Prostate gland (tissue), 2 donors: Measurements from ENCODE around the gene MRPL53. TPM values are rescaled to one million over a fixed set of nuclear protein-coding genes. Genes with fewer than 3 reads are reported as not detected.

ENCODE experiments used
- DNase-seq: peaks from one replicate; pipeline ENCODE4 v3.0.0-alpha.2; 2019; ENCODE audit warnings: low spot score
- H3K27ac ChIP-seq, 2 donors: fragments of 200-600 bp; sonication (generic); 2 replicates each; pipeline ENCODE4 v1.5.1; 2017 to 2019
- H3K27me3 ChIP-seq: fragments of 200-600 bp; sonication (generic); replicated peaks from 2 replicates; pipeline ENCODE4 v1.5.1; 2019; ENCODE audit not compliant: insufficient read depth
- H3K36me3 ChIP-seq, 2 donors: fragments of 200-600 bp; sonication (generic); 1 replicate in 1 of 2; 2 replicates in 1 of 2; pipeline versions ENCODE4 v1.5.1 to v1.8.1; 2017 to 2019
- H3K4me1 ChIP-seq: fragments of 200-600 bp; sonication (generic); replicated peaks from 2 replicates; pipeline ENCODE4 v1.5.1; 2019
- H3K4me3 ChIP-seq, 2 donors: fragments of 200-600 bp; sonication (generic); 2 replicates each; pipeline ENCODE4 v1.5.1; 2017 to 2019
- H3K9me3 ChIP-seq: fragments of 200-600 bp; sonication (generic); 2 replicates; pipeline ENCODE4 v1.5.1; 2017
- POLR2A ChIP-seq: fragments of 450-650 bp; IDR thresholded peaks from one replicate; pipeline ENCODE4 v1.6.1; 2016; ENCODE audit warnings: antibody characterized with exemption, mild to moderate bottlenecking
- POLR2AphosphoS5 ChIP-seq: sonication (generic); formaldehyde crosslinking; IDR thresholded peaks from one replicate; pipeline ENCODE4 v1.6.1; 2017; ENCODE audit warnings: antibody characterized with exemption
- WGBS: methylation state at CpG from one replicate; pipeline ENCODE4 v1.1.5; 2018; 5-methylcytosine and 5-hydroxymethylcytosine counted together
- intact Hi-C: fragments of 100-400 bp; cut with DNase I; formaldehyde crosslinking; loops from one replicate; pipeline ENCODE4 v1.14.2; 2022
- total RNA-seq, 2 donors: library from RNA; depleted of rRNA; stranded (reverse); fragments of >200 nt; gene quantifications; one replicate each; pipeline ENCODE4 v1.1.0, GENCODE V29; 2016
- TF ChIP-seq, protein P1 (sequence below), 4 experiments: fragments of 200-600 bp in 2 of 4; fragments of 450-650 bp in 2 of 4; sonication (generic) in 2 of 4; IDR thresholded peaks; 1 replicate in 3 of 4; 2 replicates in 1 of 4; pipeline ENCODE4 v1.5.1; 2016 to 2019; ENCODE audit warnings: antibody characterized with exemption in 4 of 4, mild to moderate bottlenecking in 2 of 4, moderate library complexity in 2 of 4

MRPL53 gene
- total RNA-seq, 2 donors from 2014 or later = 28.2 to 63.3 TPM

DNA sequence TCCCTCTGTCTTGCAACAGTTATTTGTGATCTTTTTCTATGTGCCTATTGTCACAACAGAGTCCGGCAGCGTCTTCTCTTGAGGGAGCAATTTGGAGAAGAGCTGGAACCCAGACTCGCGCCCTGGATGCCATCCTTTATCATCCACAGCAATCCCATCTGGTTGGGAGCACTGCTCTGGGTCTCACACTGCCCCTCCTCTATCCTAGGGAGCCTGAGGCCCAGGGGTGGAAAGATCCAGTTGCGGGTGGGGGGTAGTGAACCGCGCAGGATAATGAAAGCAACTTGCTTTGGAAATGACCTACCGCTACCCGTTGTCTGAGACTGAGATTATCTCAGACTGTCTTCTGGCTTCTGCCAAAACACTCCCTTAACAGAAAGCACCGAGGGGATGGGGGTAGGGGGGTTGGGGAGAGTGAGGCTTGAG lies 13.5 kb downstream of the MRPL53 start:
- H3K27ac ChIP-seq = peak overlapping the region; percentile 78 to 99
- peak overlapping the region; percentile 67 to 73 for H3K4me3 ChIP-seq
- H3K4me1 ChIP-seq = peaks cover 10% of the 10 kb centered on the region
- intact Hi-C loops = no loop called here
- H3K27me3 ChIP-seq = no peaks in the 10 kb centered on the region
- 6% methylated on average over 10 of the region's 10 CpGs for WGBS
- TF ChIP-seq POLR2AphosphoS5 = no peak
- TF ChIP-seq, protein P1, sequence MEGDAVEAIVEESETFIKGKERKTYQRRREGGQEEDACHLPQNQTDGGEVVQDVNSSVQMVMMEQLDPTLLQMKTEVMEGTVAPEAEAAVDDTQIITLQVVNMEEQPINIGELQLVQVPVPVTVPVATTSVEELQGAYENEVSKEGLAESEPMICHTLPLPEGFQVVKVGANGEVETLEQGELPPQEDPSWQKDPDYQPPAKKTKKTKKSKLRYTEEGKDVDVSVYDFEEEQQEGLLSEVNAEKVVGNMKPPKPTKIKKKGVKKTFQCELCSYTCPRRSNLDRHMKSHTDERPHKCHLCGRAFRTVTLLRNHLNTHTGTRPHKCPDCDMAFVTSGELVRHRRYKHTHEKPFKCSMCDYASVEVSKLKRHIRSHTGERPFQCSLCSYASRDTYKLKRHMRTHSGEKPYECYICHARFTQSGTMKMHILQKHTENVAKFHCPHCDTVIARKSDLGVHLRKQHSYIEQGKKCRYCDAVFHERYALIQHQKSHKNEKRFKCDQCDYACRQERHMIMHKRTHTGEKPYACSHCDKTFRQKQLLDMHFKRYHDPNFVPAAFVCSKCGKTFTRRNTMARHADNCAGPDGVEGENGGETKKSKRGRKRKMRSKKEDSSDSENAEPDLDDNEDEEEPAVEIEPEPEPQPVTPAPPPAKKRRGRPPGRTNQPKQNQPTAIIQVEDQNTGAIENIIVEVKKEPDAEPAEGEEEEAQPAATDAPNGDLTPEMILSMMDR (IDR thresholded peaks at IDR 0.05) = no peak
- TF ChIP-seq POLR2A = no peak
- peaks cover 0 to 5% of the 10 kb centered on the region in 2 donors for H3K36me3 ChIP-seq
- no peak for DNase-seq
- no peaks in the 10 kb centered on the region for H3K9me3 ChIP-seq

DNA sequence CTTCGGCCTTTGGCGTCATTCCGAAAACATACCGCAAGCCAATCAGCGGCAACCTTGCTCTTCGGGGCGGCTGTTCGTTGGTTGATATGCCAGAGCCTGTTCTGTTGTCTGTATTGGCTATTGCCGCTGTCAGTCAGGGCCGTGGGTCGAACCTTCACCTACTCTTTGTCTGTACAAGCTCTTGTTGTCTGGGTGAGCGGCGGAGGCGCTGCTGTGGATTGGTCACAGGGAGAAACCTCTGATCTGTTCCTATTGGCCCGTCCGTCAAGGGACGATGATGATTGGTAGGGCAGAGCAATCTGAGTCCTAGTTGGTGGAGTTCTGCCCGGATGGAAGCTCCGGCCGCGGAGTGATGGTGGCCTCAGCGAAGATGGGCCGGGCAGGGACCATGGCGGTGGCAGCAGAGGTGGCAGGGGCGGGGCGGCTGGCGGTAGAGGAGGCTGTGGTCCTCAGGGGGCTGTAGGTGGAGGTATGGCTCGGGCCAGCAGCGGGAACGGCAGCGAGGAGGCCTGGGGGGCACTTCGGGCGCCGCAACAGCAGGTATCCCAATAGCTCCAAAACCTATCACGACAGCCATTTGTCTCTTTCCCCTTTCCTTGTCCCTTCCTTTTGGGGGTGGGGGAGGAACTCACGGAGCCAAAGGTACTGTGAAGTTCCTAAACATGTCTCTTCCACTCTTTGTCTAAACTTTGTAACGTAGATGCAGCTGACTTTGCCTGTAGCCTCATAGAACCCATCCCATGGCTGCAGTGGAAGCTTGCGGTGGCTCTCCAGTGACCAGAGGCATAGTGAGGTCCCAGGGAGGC lies 14.1 kb downstream of the MRPL53 start, which contains the start of gene WBP1:
Gene WBP1, plus strand, starts transcription at position 307 of the 806 bp plus-strand sequence. Its CDS starts 165 bp downstream, at position 472.
- intact Hi-C loops = no loop called here
- TF ChIP-seq POLR2A (peak; percentile 22), POLR2AphosphoS5 (peak; percentile 99)
- TF ChIP-seq, protein P1 (IDR thresholded peaks at IDR 0.05) = no peak
- Histone ChIP-seq H3K9me3 (no peaks in the 10 kb centered on the region), H3K36me3 (peaks cover 0 to 5% of the 10 kb centered on the region in 2 donors), H3K27me3 (no peaks in the 10 kb centered on the region), H3K4me1 (peaks cover 10% of the 10 kb centered on the region), H3K27ac (peak within 1 kb of the TSS; percentile 99), H3K4me3 (peak within 1 kb of the TSS; percentile 67 to 73)
- peak; percentile 100 for DNase-seq
- under 1% methylated on average over 38 of the region's 38 CpGs for WGBS

GRCh38 chr2:74457549-74458131 lies 14.8 kb downstream of the MRPL53 start:
- Histone ChIP-seq H3K4me1 (peaks cover 10% of the 10 kb centered on the region), H3K4me3 (peak overlapping the region; percentile 67 to 73), H3K36me3 (peaks cover 0 to 3% of the 10 kb centered on the region in 2 donors), H3K9me3 (no peaks in the 10 kb centered on the region), H3K27ac (peak overlapping the region; percentile 99), H3K27me3 (no peaks in the 10 kb centered on the region)
- no peak for TF ChIP-seq POLR2AphosphoS5
- TF ChIP-seq POLR2A = peak; percentile 95
- DNase-seq = peak; percentile 69
- under 1% methylated on average over 46 of the region's 46 CpGs for WGBS
- intact Hi-C loops = no loop called here

DNA sequence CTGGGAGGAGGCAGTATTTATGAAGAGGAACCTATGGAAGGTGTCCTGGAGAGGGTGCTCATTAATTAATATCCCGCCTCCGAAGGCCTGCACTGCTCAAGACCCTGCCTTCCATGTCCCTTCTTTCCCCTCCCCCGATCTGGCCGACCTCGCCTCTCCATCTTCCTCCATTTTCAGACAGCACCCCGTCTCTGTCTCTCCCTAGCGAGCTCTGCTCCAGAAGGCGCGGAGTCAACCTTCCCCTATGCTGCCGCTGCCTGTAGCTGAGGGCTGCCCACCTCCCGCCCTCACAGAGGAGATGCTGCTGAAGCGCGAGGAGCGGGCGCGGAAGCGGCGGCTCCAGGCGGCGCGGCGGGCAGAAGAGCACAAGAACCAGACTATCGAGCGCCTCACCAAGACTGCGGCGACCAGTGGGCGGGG lies 15.3 kb downstream of the MRPL53 start:
- TF ChIP-seq POLR2A = no peak
- Histone ChIP-seq H3K36me3 (no peaks in the 10 kb centered on the region), H3K9me3 (no peaks in the 10 kb centered on the region), H3K4me1 (peaks cover 10% of the 10 kb centered on the region), H3K27me3 (no peaks in the 10 kb centered on the region), H3K27ac (peak overlapping the region; percentile 99), H3K4me3 (peak overlapping the region; percentile 67 to 73)
- no peak for DNase-seq
- intact Hi-C loops = no loop called here
- 1% methylated on average over 27 of the region's 27 CpGs for WGBS

- Histone ChIP-seq H3K4me1 (peaks cover 10% of the 10 kb centered on the region), H3K27ac (peak within 1 kb of the TSS; percentile 58 to 74), H3K36me3 (no peaks in the 10 kb centered on the region), H3K9me3 (no peaks in the 10 kb centered on the region), H3K27me3 (no peaks in the 10 kb centered on the region), H3K4me3 (peak within 1 kb of the TSS; percentile 52 to 59)
- under 1% methylated on average over 40 of the region's 40 CpGs for WGBS
- peak; percentile 100 for TF ChIP-seq POLR2AphosphoS5
- TF ChIP-seq, protein P1 (IDR thresholded peaks at IDR 0.05) = peak in 2 of 4 experiments; percentile 24 to 25
- no peak for TF ChIP-seq POLR2A
- intact Hi-C loops = no loop called here
- peak; percentile 94 for DNase-seq
Observed at GRCh38 chr2:74454654-74455511, 17.6 kb downstream of the MRPL53 start, which contains the start of gene INO80B. Gene INO80B (plus strand): TSS chr2:74455087. CDS start chr2:74455117, 30 bp downstream.
